Inferior parietal cortex (tissue), 1 donor: Measurements from ENCODE around the gene KCP.

Source experiments
- DNase-seq: peaks from one replicate; pipeline ENCODE4 v3.0.0-alpha.2; 2016; ENCODE audit errors: extremely low spot score

KCP gene

GRCh38 chr7:128939075-128939860, 28.8 kb upstream of the KCP start:
- DNase-seq: no peak

GRCh38 chr7:128938544-128939074, 28.1 kb upstream of the KCP start:
- no peak for DNase-seq

GRCh38 chr7:128937647-128938543, 27.4 kb upstream of the KCP start, which contains the start of gene IRF5:
Gene IRF5, plus strand, starts transcription at chr7:128937927. Its CDS starts 4,155 bp downstream, at chr7:128942082.
- DNase-seq: no peak

GRCh38 chr7:128937271-128937646, 26.8 kb upstream of the KCP start:
- no peak for DNase-seq

- no peak for DNase-seq
Observed at GRCh38 chr7:128936798-128937197, 26.3 kb upstream of the KCP start.

- no peak for DNase-seq
Observed at GRCh38 chr7:128935342-128935730, 24.8 kb upstream of the KCP start.

GRCh38 chr7:128934361-128935341, 24.1 kb upstream of the KCP start:
- no peak for DNase-seq

- peak; percentile 15 for DNase-seq
Observed at GRCh38 chr7:128933180-128933891, 22.8 kb upstream of the KCP start.

- DNase-seq: no peak
Observed at GRCh38 chr7:128932862-128933179, 22.3 kb upstream of the KCP start.

GRCh38 chr7:128931965-128932861, 21.7 kb upstream of the KCP start:
- DNase-seq: no peak

- no peak for DNase-seq
Observed at GRCh38 chr7:128931190-128931798, 20.8 kb upstream of the KCP start.

- no peak for DNase-seq
Observed at GRCh38 chr7:128928882-128929788, 18.6 kb upstream of the KCP start.

- DNase-seq: no peak
Observed at GRCh38 chr7:128928159-128928813, 17.8 kb upstream of the KCP start.

- no peak for DNase-seq
Observed at GRCh38 chr7:128924707-128925588, 14.4 kb upstream of the KCP start.

GRCh38 chr7:128923411-128923800, 12.9 kb upstream of the KCP start:
- no peak for DNase-seq

- DNase-seq: no peak
Observed at GRCh38 chr7:128922496-128923410, 12.2 kb upstream of the KCP start.
